Measurements from ENCODE around the gene OR2AE1. TPM values are rescaled to one million over a fixed set of nuclear protein-coding genes. Genes with fewer than 3 reads are reported as not detected.

Gene OR2AE1
- total and polyA plus RNA-seq, 2 of the 13 experiments (the other 11 are each of a cell fraction or from before 2014, with no cell fraction given) = not detected

DNA sequence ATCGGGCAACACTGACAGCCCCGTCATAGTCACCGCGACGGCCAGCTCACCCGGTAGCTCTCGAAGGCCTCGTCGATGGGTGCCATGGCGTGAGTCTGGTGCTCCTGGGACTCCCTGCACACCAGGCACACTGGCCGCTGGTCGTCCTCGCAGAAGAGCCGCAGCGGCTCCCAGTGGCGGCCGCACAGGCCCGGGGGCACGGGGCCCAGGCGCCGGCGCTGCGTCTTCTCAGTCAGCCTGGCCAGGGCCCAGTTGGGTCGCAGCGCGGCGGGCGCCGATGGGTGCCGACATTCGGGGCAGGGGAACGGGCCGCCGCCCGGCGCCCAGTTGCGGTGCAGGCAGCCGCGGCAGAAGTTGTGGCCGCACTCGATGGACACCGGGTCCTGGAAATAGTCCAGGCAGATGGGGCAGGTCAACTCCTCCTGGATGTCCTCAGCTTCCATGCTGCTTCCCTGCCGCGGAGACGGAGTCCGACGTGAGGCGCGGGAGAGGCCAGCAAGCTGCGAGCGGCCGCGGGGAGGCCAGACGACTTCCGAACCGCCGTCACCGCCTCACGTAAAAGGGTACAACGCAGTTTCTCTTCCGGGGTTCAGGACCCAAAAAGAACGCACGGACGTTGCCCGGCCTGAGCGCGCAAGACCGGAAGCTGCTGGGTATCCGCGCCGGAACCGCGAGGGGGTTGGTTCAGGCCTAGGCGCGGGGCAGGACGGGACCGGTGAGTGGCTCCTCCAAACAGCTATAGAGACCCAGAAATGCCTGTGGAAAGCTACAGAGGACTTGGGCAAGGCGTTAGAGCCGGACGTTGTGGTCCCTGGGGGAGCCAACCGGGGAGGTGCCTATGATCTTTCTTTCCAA, 42.4 kb upstream of the OR2AE1 start, which contains the start of gene TRIM4 (continued):
- TF ChIP-seq, protein P1, sequence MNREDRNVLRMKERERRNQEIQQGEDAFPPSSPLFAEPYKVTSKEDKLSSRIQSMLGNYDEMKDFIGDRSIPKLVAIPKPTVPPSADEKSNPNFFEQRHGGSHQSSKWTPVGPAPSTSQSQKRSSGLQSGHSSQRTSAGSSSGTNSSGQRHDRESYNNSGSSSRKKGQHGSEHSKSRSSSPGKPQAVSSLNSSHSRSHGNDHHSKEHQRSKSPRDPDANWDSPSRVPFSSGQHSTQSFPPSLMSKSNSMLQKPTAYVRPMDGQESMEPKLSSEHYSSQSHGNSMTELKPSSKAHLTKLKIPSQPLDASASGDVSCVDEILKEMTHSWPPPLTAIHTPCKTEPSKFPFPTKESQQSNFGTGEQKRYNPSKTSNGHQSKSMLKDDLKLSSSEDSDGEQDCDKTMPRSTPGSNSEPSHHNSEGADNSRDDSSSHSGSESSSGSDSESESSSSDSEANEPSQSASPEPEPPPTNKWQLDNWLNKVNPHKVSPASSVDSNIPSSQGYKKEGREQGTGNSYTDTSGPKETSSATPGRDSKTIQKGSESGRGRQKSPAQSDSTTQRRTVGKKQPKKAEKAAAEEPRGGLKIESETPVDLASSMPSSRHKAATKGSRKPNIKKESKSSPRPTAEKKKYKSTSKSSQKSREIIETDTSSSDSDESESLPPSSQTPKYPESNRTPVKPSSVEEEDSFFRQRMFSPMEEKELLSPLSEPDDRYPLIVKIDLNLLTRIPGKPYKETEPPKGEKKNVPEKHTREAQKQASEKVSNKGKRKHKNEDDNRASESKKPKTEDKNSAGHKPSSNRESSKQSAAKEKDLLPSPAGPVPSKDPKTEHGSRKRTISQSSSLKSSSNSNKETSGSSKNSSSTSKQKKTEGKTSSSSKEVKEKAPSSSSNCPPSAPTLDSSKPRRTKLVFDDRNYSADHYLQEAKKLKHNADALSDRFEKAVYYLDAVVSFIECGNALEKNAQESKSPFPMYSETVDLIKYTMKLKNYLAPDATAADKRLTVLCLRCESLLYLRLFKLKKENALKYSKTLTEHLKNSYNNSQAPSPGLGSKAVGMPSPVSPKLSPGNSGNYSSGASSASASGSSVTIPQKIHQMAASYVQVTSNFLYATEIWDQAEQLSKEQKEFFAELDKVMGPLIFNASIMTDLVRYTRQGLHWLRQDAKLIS (CRISPR knock-in tag; IDR thresholded peaks at IDR 0.05) = no peak; the same call in 1 of the 2 replicates
- TF ChIP-seq, protein P2, sequence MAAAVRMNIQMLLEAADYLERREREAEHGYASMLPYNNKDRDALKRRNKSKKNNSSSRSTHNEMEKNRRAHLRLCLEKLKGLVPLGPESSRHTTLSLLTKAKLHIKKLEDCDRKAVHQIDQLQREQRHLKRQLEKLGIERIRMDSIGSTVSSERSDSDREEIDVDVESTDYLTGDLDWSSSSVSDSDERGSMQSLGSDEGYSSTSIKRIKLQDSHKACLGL (CRISPR knock-in tag; IDR thresholded peaks at IDR 0.05) = peak; percentile 89
- TF ChIP-seq, protein P3, sequence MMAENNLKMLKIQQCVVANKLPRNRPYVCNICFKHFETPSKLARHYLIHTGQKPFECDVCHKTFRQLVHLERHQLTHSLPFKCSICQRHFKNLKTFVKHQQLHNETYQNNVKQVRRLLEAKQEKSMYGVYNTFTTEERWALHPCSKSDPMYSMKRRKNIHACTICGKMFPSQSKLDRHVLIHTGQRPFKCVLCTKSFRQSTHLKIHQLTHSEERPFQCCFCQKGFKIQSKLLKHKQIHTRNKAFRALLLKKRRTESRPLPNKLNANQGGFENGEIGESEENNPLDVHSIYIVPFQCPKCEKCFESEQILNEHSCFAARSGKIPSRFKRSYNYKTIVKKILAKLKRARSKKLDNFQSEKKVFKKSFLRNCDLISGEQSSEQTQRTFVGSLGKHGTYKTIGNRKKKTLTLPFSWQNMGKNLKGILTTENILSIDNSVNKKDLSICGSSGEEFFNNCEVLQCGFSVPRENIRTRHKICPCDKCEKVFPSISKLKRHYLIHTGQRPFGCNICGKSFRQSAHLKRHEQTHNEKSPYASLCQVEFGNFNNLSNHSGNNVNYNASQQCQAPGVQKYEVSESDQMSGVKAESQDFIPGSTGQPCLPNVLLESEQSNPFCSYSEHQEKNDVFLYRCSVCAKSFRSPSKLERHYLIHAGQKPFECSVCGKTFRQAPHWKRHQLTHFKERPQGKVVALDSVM (CRISPR knock-in tag; IDR thresholded peaks at IDR 0.05) = peak; percentile 56
- TF ChIP-seq SAP130 (CRISPR knock-in tag; IDR thresholded peaks at IDR 0.05; ENCODE audit: low read depth) = peak; percentile 94
- no peak for TF ChIP-seq ZSCAN22 (CRISPR knock-in tag; IDR thresholded peaks at IDR 0.05)
- no peak for TF ChIP-seq ZNF260 (CRISPR knock-in tag; IDR thresholded peaks at IDR 0.05; ENCODE audit: borderline replicate concordance, low read depth)
- TF ChIP-seq ZNF317 (CRISPR knock-in tag; IDR thresholded peaks at IDR 0.05) = 0 out of 2 replicates have a peak, but pooled peaks have one; percentile 59
- no peak for TF ChIP-seq MED13 (CRISPR knock-in tag; IDR thresholded peaks at IDR 0.05)
- TF ChIP-seq, protein P4, sequence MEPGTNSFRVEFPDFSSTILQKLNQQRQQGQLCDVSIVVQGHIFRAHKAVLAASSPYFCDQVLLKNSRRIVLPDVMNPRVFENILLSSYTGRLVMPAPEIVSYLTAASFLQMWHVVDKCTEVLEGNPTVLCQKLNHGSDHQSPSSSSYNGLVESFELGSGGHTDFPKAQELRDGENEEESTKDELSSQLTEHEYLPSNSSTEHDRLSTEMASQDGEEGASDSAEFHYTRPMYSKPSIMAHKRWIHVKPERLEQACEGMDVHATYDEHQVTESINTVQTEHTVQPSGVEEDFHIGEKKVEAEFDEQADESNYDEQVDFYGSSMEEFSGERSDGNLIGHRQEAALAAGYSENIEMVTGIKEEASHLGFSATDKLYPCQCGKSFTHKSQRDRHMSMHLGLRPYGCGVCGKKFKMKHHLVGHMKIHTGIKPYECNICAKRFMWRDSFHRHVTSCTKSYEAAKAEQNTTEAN (CRISPR knock-in tag; conservative IDR thresholded peaks at IDR 0.05) = no peak
- TF ChIP-seq ZNF501 (CRISPR knock-in tag; IDR thresholded peaks at IDR 0.05) = peak; percentile 82
- TF ChIP-seq, protein P5, sequence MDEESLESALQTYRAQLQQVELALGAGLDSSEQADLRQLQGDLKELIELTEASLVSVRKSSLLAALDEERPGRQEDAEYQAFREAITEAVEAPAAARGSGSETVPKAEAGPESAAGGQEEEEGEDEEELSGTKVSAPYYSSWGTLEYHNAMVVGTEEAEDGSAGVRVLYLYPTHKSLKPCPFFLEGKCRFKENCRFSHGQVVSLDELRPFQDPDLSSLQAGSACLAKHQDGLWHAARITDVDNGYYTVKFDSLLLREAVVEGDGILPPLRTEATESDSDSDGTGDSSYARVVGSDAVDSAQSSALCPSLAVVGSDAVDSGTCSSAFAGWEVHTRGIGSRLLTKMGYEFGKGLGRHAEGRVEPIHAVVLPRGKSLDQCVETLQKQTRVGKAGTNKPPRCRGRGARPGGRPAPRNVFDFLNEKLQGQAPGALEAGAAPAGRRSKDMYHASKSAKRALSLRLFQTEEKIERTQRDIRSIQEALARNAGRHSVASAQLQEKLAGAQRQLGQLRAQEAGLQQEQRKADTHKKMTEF (CRISPR knock-in tag; IDR thresholded peaks at IDR 0.05) = peak; percentile 74; the same call in 1 of the 2 replicates
- peak; percentile 48; the same call in 1 of the 2 replicates for TF ChIP-seq ZNF614 (CRISPR knock-in tag; IDR thresholded peaks at IDR 0.05; ENCODE audit: borderline replicate concordance)
- TF ChIP-seq CCDC6 (CRISPR knock-in tag; IDR thresholded peaks at IDR 0.05) = peak; percentile 33; the same call in 1 of the 2 replicates
- TF ChIP-seq DNMT3B (CRISPR knock-in tag; conservative IDR thresholded peaks at IDR 0.05) = no peak
- TF ChIP-seq HNRNPK (IDR thresholded peaks at IDR 0.05; ENCODE audit: low read depth, low read length, poor library complexity, severe bottlenecking) = no peak
- peak; percentile 96 for TF ChIP-seq ZFY (CRISPR knock-in tag; IDR thresholded peaks at IDR 0.05)
- TF ChIP-seq, protein P6, sequence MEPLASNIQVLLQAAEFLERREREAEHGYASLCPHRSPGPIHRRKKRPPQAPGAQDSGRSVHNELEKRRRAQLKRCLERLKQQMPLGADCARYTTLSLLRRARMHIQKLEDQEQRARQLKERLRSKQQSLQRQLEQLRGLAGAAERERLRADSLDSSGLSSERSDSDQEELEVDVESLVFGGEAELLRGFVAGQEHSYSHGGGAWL (CRISPR knock-in tag; IDR thresholded peaks at IDR 0.05) = no peak; the same call in 1 of the 2 replicates
- no peak for TF ChIP-seq GFI1 (CRISPR knock-in tag; IDR thresholded peaks at IDR 0.05; ENCODE audit: borderline replicate concordance)
- TF ChIP-seq ZNF20 (CRISPR knock-in tag; IDR thresholded peaks at IDR 0.05) = no peak
